IMR-90 (cell line): ENCODE results near the gene PHC2. TPM values are rescaled to one million over a fixed set of nuclear protein-coding genes. Genes with fewer than 3 reads are reported as not detected.

Source experiments
- ATAC-seq: fragments of 200-7000 bp; cut with Tn5 transposase; 2 replicates; pipeline ENCODE4 v1.9.1; 2020; ENCODE audit warnings: low read depth, mild to moderate bottlenecking, moderate library complexity
- BruUV-seq: library from RNA; stranded (reverse); fragments of 400-500 nt; replicated peaks from 2 replicates; lab custom pipeline; 2021; lab: Mats Ljungman, UMichigan
- CTCF ChIA-PET: fragments of 300-600 bp; formaldehyde crosslinking; extraction: SDS; loops from one replicate; lab custom pipeline; 2021; ENCODE audit warnings: antibody characterized with exemption; lab: Yijun Ruan, JAX
- POLR2A ChIA-PET: fragments of 300-600 bp; sonication (Branson Sonifier 250); formaldehyde crosslinking; loops from one replicate; lab custom pipeline; 2022; ENCODE audit warnings: antibody characterized with exemption; ENCODE audit not compliant: unreplicated experiment; lab: Charles Lee
- DNase-seq: peaks from one replicate; pipeline ENCODE4 v3.0.0; 2013
- H2AFZ ChIP-seq: replicated peaks from 2 replicates; pipeline ENCODE3; 2013; ENCODE audit warnings: low read length, mild to moderate bottlenecking; ENCODE audit not compliant: poor library complexity
- H2AK5ac ChIP-seq: 2 replicates; pipeline ENCODE4 v1.6.1; 2013; ENCODE audit warnings: low read depth, low read length, inconsistent platforms
- H2AK9ac ChIP-seq: replicated peaks from 2 replicates; pipeline ENCODE3; 2013; ENCODE audit warnings: mild to moderate bottlenecking, low read depth, low read length, moderate library complexity; ENCODE audit not compliant: poor library complexity
- H2BK120ac ChIP-seq: 2 replicates; pipeline ENCODE4 v1.6.1; 2013; ENCODE audit warnings: low read depth, low read length, inconsistent platforms
- H2BK15ac ChIP-seq: 3 replicates; pipeline ENCODE4 v1.6.1; 2013; ENCODE audit warnings: low read depth, low read length, inconsistent platforms
- H2BK20ac ChIP-seq: 2 replicates; pipeline ENCODE4 v1.6.1; 2013; ENCODE audit warnings: low read depth, mild to moderate bottlenecking, inconsistent platforms, low read length, moderate library complexity
- H2BK5ac ChIP-seq: 2 replicates; pipeline ENCODE4 v1.6.1; 2013; ENCODE audit warnings: mild to moderate bottlenecking, low read depth, low read length, inconsistent platforms; ENCODE audit not compliant: poor library complexity, severe bottlenecking
- H3K14ac ChIP-seq: replicated peaks from 2 replicates; pipeline ENCODE4 v1.6.1; 2013; ENCODE audit warnings: low read depth, low read length, inconsistent platforms
- H3K18ac ChIP-seq: 2 replicates; pipeline ENCODE4 v1.6.1; 2013; ENCODE audit warnings: low read depth, low read length, control low read depth
- H3K23ac ChIP-seq: 2 replicates; pipeline ENCODE4 v1.6.1; 2013; ENCODE audit warnings: low read depth, low read length, inconsistent platforms
- H3K27ac ChIP-seq: 2 replicates; pipeline ENCODE4 v1.5.1; 2013; ENCODE audit warnings: mild to moderate bottlenecking, control low read depth, low read length; ENCODE audit not compliant: insufficient read depth
- H3K27me3 ChIP-seq: 2 replicates; pipeline ENCODE4 v1.6.1; 2013; ENCODE audit warnings: low read length; ENCODE audit not compliant: control insufficient read depth, insufficient read depth
- H3K36me3 ChIP-seq: 2 replicates; pipeline ENCODE4 v1.6.1; 2013; ENCODE audit warnings: low read length, mixed read lengths; ENCODE audit not compliant: control insufficient read depth, insufficient read depth
- H3K4ac ChIP-seq: 2 replicates; pipeline ENCODE4 v1.6.1; 2013; ENCODE audit warnings: low read depth, low read length, inconsistent platforms
- H3K4me1 ChIP-seq: 2 replicates; pipeline ENCODE4 v1.6.1; 2013; ENCODE audit warnings: low read length, mixed read lengths; ENCODE audit not compliant: control insufficient read depth, insufficient read depth
- H3K4me2 ChIP-seq: 2 replicates; pipeline ENCODE4 v1.6.1; 2013; ENCODE audit warnings: low read depth, mild to moderate bottlenecking, control low read depth, low read length, moderate library complexity
- H3K4me3 ChIP-seq: 2 replicates; pipeline ENCODE4 v1.5.1; 2013; ENCODE audit warnings: low read depth, mild to moderate bottlenecking, control low read depth, low read length, moderate library complexity; ENCODE audit not compliant: insufficient read depth
- H3K56ac ChIP-seq: 2 replicates; pipeline ENCODE4 v1.6.1; 2013; ENCODE audit warnings: low read length, inconsistent platforms; ENCODE audit not compliant: insufficient read depth; ENCODE audit errors: extremely low read depth
- H3K79me1 ChIP-seq, 2 experiments: 2 replicates each; pipeline ENCODE4 v1.6.1; 2013; ENCODE audit warnings: low read length in 2 of 2, inconsistent platforms in 1 of 2, low read depth in 1 of 2
- H3K9ac ChIP-seq: 2 replicates; pipeline ENCODE4 v1.6.1; 2013; ENCODE audit warnings: low read depth, low read length, control low read depth
- H3K9me1 ChIP-seq: 2 replicates; pipeline ENCODE4 v1.6.1; 2013; ENCODE audit warnings: low read length, inconsistent platforms; ENCODE audit not compliant: insufficient read depth
- H3K9me3 ChIP-seq: 2 replicates; pipeline ENCODE4 v1.6.1; 2013; ENCODE audit warnings: low read length; ENCODE audit not compliant: control insufficient read depth, insufficient read depth
- H4K20me1 ChIP-seq: 2 replicates; pipeline ENCODE4 v1.6.1; 2013; ENCODE audit warnings: low read length, inconsistent platforms; ENCODE audit not compliant: insufficient read depth
- H4K5ac ChIP-seq: 2 replicates; pipeline ENCODE4 v1.6.1; 2013; ENCODE audit warnings: mild to moderate bottlenecking, low read depth, low read length, control low read depth
- H4K8ac ChIP-seq, 2 experiments: 2 replicates each; pipeline ENCODE4 v1.6.1; 2013; ENCODE audit warnings: low read depth in 2 of 2, low read length in 2 of 2, control low read depth in 1 of 2, inconsistent platforms in 1 of 2
- H4K91ac ChIP-seq: 2 replicates; pipeline ENCODE4 v1.6.1; 2013; ENCODE audit warnings: low read depth, low read length, inconsistent platforms; ENCODE audit not compliant: insufficient read depth
- BHLHE40 ChIP-seq: fragments of 150-350 bp; IDR thresholded peaks from 2 replicates; pipeline ENCODE4 v1.6.1; 2016; ENCODE audit warnings: mild to moderate bottlenecking, low read depth, low read length
- CHD1 ChIP-seq: IDR thresholded peaks from 2 replicates; pipeline ENCODE4 v1.6.1; 2012; ENCODE audit warnings: low read depth, low read length, improper control_type of control experiment
- ELK1 ChIP-seq: fragments of 150-350 bp; IDR thresholded peaks from 2 replicates; pipeline ENCODE4 v1.6.1; 2016; ENCODE audit warnings: low read depth, mild to moderate bottlenecking, low read length, moderate library complexity, borderline replicate concordance
- FOS ChIP-seq: fragments of 150-350 bp; IDR thresholded peaks from 2 replicates; pipeline ENCODE4 v1.6.1; 2016; ENCODE audit warnings: low read depth, low read length
- MAFK ChIP-seq: IDR thresholded peaks from 2 replicates; pipeline ENCODE4 v1.6.1; 2012; ENCODE audit warnings: low read depth, low read length, improper control_type of control experiment
- MAZ ChIP-seq: IDR thresholded peaks from 2 replicates; pipeline ENCODE4 v1.6.1; 2012; ENCODE audit warnings: low read depth, mild to moderate bottlenecking, low read length, improper control_type of control experiment, moderate library complexity, borderline replicate concordance
- MXI1 ChIP-seq: IDR thresholded peaks from 2 replicates; pipeline ENCODE4 v1.6.1; 2012; ENCODE audit warnings: low read depth, mild to moderate bottlenecking, low read length, moderate library complexity, borderline replicate concordance
- NFE2L2 ChIP-seq: fragments of 150-350 bp; IDR thresholded peaks from 2 replicates; pipeline ENCODE4 v1.6.1; 2016; ENCODE audit warnings: low read depth, mild to moderate bottlenecking, low read length
- POLR2A ChIP-seq: IDR thresholded peaks from 2 replicates; pipeline ENCODE4 v1.6.1; 2012; ENCODE audit warnings: mild to moderate bottlenecking, low read depth, low read length
- RCOR1 ChIP-seq: IDR thresholded peaks from 2 replicates; pipeline ENCODE4 v1.6.1; 2012; ENCODE audit warnings: mild to moderate bottlenecking, low read length, improper control_type of control experiment; ENCODE audit not compliant: insufficient replicate concordance
- RFX5 ChIP-seq: IDR thresholded peaks from 2 replicates; pipeline ENCODE4 v1.8.0; 2012; ENCODE audit warnings: low read depth, mild to moderate bottlenecking, low read length, moderate library complexity
- SMC3 ChIP-seq: fragments of 150-350 bp; IDR thresholded peaks from 2 replicates; pipeline ENCODE4 v1.6.1; 2016; ENCODE audit warnings: low read depth, mild to moderate bottlenecking, antibody characterized with exemption, low read length, moderate library complexity
- USF2 ChIP-seq: fragments of 150-350 bp; IDR thresholded peaks from 2 replicates; pipeline ENCODE4 v1.6.1; 2017; ENCODE audit warnings: mild to moderate bottlenecking, antibody characterized with exemption, low read length, low read depth
- WGBS, 2 experiments: methylation state at CpG; one replicate each; pipeline versions ENCODE4 v1.1.5 to v1.1.7; 2013; ENCODE audit warnings: missing lambda C conversion rate in 2 of 2; ENCODE audit not compliant: insufficient read length in 1 of 2; ENCODE audit errors: extremely low coverage in 2 of 2; 5-methylcytosine and 5-hydroxymethylcytosine counted together
- dilution Hi-C: fragments of 300-500 bp; cut with HindIII; formaldehyde crosslinking; loops from one replicate; pipeline ENCODE4 v1.14.3; 2018; ENCODE audit warnings: low sequenced_read_pairs; ENCODE audit not compliant: unreplicated experiment
- in situ Hi-C: fragments of 300-500 bp; cut with MboI; formaldehyde crosslinking; loops from 3 replicates; pipeline ENCODE4 v1.14.3; 2019; ENCODE audit warnings: low sequenced_read_pairs, inconsistent platforms, mixed read lengths
- intact Hi-C: fragments of 100-400 bp; cut with micrococcal nuclease; formaldehyde crosslinking; loops from 2 replicates; pipeline ENCODE4 v1.10.0; 2022
- polyA plus RNA-seq, 3 experiments: library from polyadenylated mRNA; depleted of rRNA; stranded (reverse); fragments of >200 nt; gene quantifications; 2 replicates each; pipeline ENCODE4 v1.2.3, GENCODE V29; 2012; ENCODE audit warnings: low replicate concordance in 1 of 3
- total RNA-seq: library from RNA; depleted of rRNA; stranded (reverse); fragments of >200 nt; gene quantifications from 2 replicates; pipeline ENCODE4 v1.2.3, GENCODE V29; 2012
- TF ChIP-seq, protein P1 (sequence below): conservative IDR thresholded peaks from 2 replicates; pipeline ENCODE4 v1.5.1; 2012; ENCODE audit warnings: mild to moderate bottlenecking, low read depth, low read length, improper control_type of control experiment

PHC2 gene
- total and polyA plus RNA-seq, 2 of the 4 experiments (the other 2 are of a cell fraction) = 46.4 to 98.1 TPM

DNA sequence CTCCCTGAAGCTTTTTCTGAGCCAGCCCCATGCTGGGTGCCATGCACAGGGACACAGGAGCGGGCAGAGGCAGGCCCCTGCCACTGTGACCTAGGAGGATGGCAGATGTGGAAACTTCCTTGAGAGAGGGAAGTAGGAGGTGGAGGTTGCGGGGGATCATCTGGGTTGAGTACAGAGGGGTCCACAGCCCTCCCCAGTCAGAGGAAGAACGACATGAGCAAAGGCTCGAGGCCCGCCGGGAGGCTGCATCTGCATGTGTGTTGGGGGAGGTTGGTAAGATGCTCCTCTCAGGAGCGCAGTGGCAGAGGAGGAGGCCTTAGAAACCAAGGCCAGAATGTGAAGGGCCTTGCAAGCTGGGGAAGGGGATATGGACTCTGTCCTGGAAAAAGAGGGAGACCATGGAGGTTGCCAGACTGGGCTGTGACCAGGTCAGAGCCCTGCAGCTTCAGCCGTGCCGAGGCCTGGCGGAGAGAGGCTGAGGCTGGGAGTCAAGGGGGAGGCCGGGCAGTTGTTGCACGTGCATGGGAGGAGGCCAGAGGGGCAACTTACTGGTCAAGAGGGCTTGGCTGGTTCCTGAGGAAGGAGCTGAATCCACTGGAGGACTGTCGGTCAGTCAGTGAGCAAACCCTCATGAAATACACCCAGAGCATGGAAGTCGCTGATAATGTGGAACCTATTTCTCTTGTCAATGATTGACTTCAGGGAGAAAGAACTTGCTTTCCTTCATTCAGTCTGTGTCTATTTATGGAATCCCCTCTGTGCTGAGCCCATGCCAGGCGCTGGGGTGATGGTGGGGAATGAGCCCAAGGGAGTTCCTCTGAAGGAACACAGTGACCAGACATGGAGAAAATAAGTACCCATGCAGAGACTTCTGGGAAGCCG, 141.7 kb downstream of the PHC2 start:
- H2BK20ac ChIP-seq = no peak overlapping the region
- H3K36me3 ChIP-seq = peaks cover 26% of the 10 kb centered on the region
- H3K27me3 ChIP-seq = no peaks in the 10 kb centered on the region
- H3K4me2 ChIP-seq = no peak overlapping the region
- dilution Hi-C loops = no loop called here
- H4K91ac ChIP-seq = no peak overlapping the region
- H2BK5ac ChIP-seq = no peak overlapping the region
- no peak overlapping the region for H3K4ac ChIP-seq
- no peak overlapping the region for H4K8ac ChIP-seq
- no peak overlapping the region for H2AFZ ChIP-seq
- H2AK5ac ChIP-seq = no peak overlapping the region
- H3K4me1 ChIP-seq = no peaks in the 10 kb centered on the region
- H3K56ac ChIP-seq = no peak overlapping the region
- H2AK9ac ChIP-seq = no peak overlapping the region
- no peaks in the 10 kb centered on the region for H3K9me3 ChIP-seq
- intact Hi-C loops = loop anchor here (10.0 kb wide), 1 partner anchor 184 kb away; no protein-coding TSS in a partner anchor
- CTCF ChIA-PET = no interaction called here
- no peak overlapping the region for H3K23ac ChIP-seq
- DNase-seq (no peak), ATAC-seq (no peak)
- WGBS, 2 experiments = 98% methylated on average over 5 of the region's 16 CpGs; no CpG with 5 or more reads in 1 of the 2 experiments
- H3K79me1 ChIP-seq = peaks cover 0 to 18% of the 10 kb centered on the region in 2 experiments; a peak in 3 of 4 replicates
- H3K4me3 ChIP-seq = no peak overlapping the region
- no peak overlapping the region for H3K27ac ChIP-seq
- H4K5ac ChIP-seq = no peak overlapping the region
- H3K14ac ChIP-seq = no peak overlapping the region
- peaks cover 4% of the 10 kb centered on the region; the same call in 1 of the 2 replicates for H4K20me1 ChIP-seq
- POLR2A ChIA-PET = no interaction called here
- H3K18ac ChIP-seq = no peak overlapping the region
- no peak overlapping the region for H2BK15ac ChIP-seq
- H3K9ac ChIP-seq = no peak overlapping the region
- peaks cover 7% of the 10 kb centered on the region for H3K9me1 ChIP-seq
- in situ Hi-C loops = no loop called here
- no TSS peak for BruUV-seq
- H2BK120ac ChIP-seq = no peak overlapping the region
- TF ChIP-seq MAZ (no peak), ELK1 (no peak), CHD1 (no peak), NFE2L2 (no peak), RFX5 (no peak), FOS (no peak), BHLHE40 (no peak), USF2 (no peak), MXI1 (no peak), SMC3 (no peak), MAFK (no peak), RCOR1 (no peak), POLR2A (no peak)
- TF ChIP-seq, protein P1, sequence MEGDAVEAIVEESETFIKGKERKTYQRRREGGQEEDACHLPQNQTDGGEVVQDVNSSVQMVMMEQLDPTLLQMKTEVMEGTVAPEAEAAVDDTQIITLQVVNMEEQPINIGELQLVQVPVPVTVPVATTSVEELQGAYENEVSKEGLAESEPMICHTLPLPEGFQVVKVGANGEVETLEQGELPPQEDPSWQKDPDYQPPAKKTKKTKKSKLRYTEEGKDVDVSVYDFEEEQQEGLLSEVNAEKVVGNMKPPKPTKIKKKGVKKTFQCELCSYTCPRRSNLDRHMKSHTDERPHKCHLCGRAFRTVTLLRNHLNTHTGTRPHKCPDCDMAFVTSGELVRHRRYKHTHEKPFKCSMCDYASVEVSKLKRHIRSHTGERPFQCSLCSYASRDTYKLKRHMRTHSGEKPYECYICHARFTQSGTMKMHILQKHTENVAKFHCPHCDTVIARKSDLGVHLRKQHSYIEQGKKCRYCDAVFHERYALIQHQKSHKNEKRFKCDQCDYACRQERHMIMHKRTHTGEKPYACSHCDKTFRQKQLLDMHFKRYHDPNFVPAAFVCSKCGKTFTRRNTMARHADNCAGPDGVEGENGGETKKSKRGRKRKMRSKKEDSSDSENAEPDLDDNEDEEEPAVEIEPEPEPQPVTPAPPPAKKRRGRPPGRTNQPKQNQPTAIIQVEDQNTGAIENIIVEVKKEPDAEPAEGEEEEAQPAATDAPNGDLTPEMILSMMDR = no peak
